Esophagus muscularis mucosa (tissue), 4 donors: ENCODE data around the gene NCLN. TPM values are rescaled to one million over a fixed set of nuclear protein-coding genes. Genes with fewer than 3 reads are reported as not detected.

ENCODE experiments used
- DNase-seq: peaks from one replicate; pipeline ENCODE4 v3.0.0-alpha.2; 2017; ENCODE audit errors: extremely low spot score
- H3K27ac ChIP-seq, 4 donors: fragments of 200-600 bp; sonication (generic); replicated peaks in 1 of 4; 1 replicate in 3 of 4; 2 replicates in 1 of 4; pipeline ENCODE4 v1.5.1; 2016 to 2019; ENCODE audit warnings: mild to moderate bottlenecking in 1 of 4
- H3K27me3 ChIP-seq, 4 donors: fragments of 200-600 bp; sonication (generic); one replicate each; pipeline versions ENCODE4 v1.5.1 to v1.6.0; 2016 to 2019
- H3K36me3 ChIP-seq, 4 donors: fragments of 200-600 bp; sonication (generic); one replicate each; pipeline ENCODE4 v1.5.1; 2016 to 2019
- H3K4me1 ChIP-seq, 4 donors: fragments of 200-600 bp; sonication (generic); one replicate each; pipeline ENCODE4 v1.5.1; 2016 to 2019
- H3K4me3 ChIP-seq, 4 donors: fragments of 200-600 bp; sonication (generic); 1 replicate in 2 of 4; 2 replicates in 2 of 4; pipeline ENCODE4 v1.5.1; 2016 to 2019; ENCODE audit warnings: mild to moderate bottlenecking in 4 of 4, moderate library complexity in 1 of 4
- H3K9me3 ChIP-seq, 4 donors: fragments of 200-600 bp; sonication (generic); 1 replicate in 3 of 4; 2 replicates in 1 of 4; pipeline ENCODE4 v1.5.1; 2016 to 2019
- EP300 ChIP-seq: sonication (generic); formaldehyde crosslinking; IDR thresholded peaks from one replicate; pipeline ENCODE4 v1.6.1; 2017; ENCODE audit warnings: antibody characterized with exemption
- POLR2A ChIP-seq: fragments of 450-650 bp; IDR thresholded peaks from one replicate; pipeline ENCODE4 v1.6.1; 2017; ENCODE audit warnings: antibody characterized with exemption, moderate library complexity, mild to moderate bottlenecking, low read depth
- POLR2AphosphoS5 ChIP-seq, 2 donors: sonication (generic); formaldehyde crosslinking; IDR thresholded peaks; one replicate each; pipeline ENCODE4 v1.6.1; 2017; ENCODE audit warnings: antibody characterized with exemption in 2 of 2
- WGBS: methylation state at CpG from one replicate; pipeline ENCODE4 v1.1.5; 2018; 5-methylcytosine and 5-hydroxymethylcytosine counted together
- intact Hi-C: fragments of 100-400 bp; cut with DNase I; formaldehyde crosslinking; loops from one replicate; pipeline ENCODE4 v1.15.1; 2023
- total RNA-seq, 4 donors: library from RNA; depleted of rRNA; stranded (reverse); fragments of >200 nt; gene quantifications; one replicate each; pipeline versions ENCODE4 v1.1.0 to v1.2.1, GENCODE V29; 2016
- TF ChIP-seq, protein P1 (sequence below), 3 experiments: fragments of 200-600 bp in 2 of 3; fragments of 450-650 bp in 1 of 3; sonication (generic) in 2 of 3; IDR thresholded peaks; one replicate each; pipeline ENCODE4 v1.5.1; 2017 to 2019; ENCODE audit warnings: antibody characterized with exemption in 3 of 3, mild to moderate bottlenecking in 2 of 3, moderate library complexity in 1 of 3

NCLN gene
- total RNA-seq, 4 donors from 2014 or later: 26.2 to 33.6 (median 29.7) TPM

DNA sequence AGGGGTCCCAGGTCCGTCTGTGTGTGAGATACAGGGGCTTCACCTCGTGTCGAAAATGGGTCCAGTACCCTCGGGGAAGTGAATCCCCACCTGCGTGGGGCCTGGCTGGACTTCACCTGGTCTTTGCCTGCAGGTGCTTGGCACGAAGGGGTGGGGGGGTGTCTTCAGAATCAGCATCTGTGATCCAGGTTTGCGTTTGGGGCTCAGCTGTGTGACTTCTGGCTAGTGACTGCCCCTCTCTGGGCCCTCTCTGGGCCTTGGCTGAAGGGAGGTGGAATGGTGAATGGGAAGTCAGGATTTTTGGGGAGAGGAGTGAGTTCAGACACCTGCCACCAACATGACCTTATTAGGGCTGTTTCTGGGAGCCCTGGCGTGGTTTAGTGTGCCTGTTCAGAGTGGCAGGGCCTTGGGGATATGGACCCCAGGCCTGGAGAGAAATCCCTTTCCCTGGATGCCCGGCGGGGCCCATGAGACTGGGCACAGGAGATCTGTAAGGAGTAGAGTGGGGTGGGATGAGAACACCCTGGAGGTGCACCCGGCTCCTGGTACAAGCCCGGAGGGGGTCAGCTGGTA lies 41.4 kb downstream of the NCLN start:
- H3K4me3 ChIP-seq: no peak overlapping the region
- H3K36me3 ChIP-seq: no peaks in the 10 kb centered on the region
- H3K4me1 ChIP-seq: peaks cover 0 to 19% (median 12%) of the 10 kb centered on the region in 4 donors
- 70% methylated on average over 7 of the region's 12 CpGs for WGBS
- intact Hi-C loops: no loop called here
- H3K9me3 ChIP-seq: no peaks in the 10 kb centered on the region
- no peak for DNase-seq
- TF ChIP-seq EP300 (no peak), POLR2AphosphoS5 (IDR thresholded peaks at IDR 0.05) (no peak), POLR2A (no peak)
- TF ChIP-seq, protein P1, sequence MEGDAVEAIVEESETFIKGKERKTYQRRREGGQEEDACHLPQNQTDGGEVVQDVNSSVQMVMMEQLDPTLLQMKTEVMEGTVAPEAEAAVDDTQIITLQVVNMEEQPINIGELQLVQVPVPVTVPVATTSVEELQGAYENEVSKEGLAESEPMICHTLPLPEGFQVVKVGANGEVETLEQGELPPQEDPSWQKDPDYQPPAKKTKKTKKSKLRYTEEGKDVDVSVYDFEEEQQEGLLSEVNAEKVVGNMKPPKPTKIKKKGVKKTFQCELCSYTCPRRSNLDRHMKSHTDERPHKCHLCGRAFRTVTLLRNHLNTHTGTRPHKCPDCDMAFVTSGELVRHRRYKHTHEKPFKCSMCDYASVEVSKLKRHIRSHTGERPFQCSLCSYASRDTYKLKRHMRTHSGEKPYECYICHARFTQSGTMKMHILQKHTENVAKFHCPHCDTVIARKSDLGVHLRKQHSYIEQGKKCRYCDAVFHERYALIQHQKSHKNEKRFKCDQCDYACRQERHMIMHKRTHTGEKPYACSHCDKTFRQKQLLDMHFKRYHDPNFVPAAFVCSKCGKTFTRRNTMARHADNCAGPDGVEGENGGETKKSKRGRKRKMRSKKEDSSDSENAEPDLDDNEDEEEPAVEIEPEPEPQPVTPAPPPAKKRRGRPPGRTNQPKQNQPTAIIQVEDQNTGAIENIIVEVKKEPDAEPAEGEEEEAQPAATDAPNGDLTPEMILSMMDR (IDR thresholded peaks at IDR 0.05): no peak
- H3K27ac ChIP-seq: no peak overlapping the region
- peaks cover 0 to 98% (median 25%) of the 10 kb centered on the region in 4 donors for H3K27me3 ChIP-seq

DNA sequence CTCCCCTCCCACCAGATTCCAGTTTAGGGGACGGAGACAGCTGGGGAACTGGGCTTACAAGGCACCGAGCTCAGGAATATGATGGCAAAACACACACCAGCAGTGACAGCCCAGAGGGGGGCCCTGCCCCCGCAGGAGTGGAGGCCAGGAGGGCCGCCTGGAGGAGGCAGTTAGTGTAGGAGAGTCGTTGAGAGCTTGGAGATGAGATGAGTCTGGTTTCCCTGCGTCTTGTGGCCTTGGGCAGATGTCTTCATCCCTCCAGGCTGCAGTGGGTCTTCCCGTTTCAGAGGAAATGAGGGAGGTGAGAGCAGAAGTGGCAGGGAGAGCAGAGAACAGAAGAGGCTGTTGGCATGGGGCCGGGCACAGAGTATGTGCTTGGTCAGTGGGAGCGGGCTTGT lies 43.6 kb downstream of the NCLN start:
- peaks cover 0 to 15% (median 9%) of the 10 kb centered on the region in 4 donors for H3K4me1 ChIP-seq
- TF ChIP-seq POLR2A (no peak), EP300 (no peak), POLR2AphosphoS5 (IDR thresholded peaks at IDR 0.05) (no peak)
- TF ChIP-seq, protein P1 (IDR thresholded peaks at IDR 0.05): no peak
- peaks cover 0 to 94% (median 19%) of the 10 kb centered on the region in 4 donors for H3K27me3 ChIP-seq
- intact Hi-C loops: no loop called here
- H3K36me3 ChIP-seq: no peaks in the 10 kb centered on the region
- 65% methylated on average over 7 of the region's 9 CpGs for WGBS
- no peak for DNase-seq
- no peak overlapping the region for H3K4me3 ChIP-seq
- no peaks in the 10 kb centered on the region for H3K9me3 ChIP-seq
- no peak overlapping the region for H3K27ac ChIP-seq

DNA sequence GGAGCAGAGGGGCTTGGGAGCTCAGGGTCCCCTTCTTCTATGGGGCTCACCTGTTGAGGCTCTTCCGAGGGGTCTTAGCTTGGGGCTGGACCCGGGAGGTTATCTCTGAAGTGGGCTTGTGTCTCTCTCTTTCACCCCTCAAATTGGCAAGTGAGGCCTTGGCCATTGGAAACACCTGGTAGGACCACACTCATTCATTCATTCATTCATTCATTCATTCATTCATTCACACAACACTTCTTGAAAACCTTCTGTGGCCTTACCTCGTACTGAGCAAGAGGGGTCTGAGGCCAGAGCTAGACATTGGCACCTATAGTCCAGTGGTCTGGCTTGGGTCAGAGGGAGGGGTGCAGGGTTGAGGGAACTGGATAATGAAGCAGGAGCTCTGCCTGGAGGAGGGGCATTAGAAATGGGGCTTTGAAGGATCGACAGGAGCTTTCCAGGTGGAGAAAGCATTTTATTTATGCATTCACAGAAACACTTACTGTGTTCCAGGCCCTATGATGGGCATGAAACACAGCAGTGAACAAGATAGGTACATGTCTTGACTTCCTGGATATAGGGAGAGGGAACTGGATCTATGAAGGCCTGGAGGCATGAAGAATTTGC lies 44.3 kb downstream of the NCLN start:
- H3K4me3 ChIP-seq: no peak overlapping the region
- WGBS: 88% methylated on average over 4 of the region's 4 CpGs
- TF ChIP-seq POLR2AphosphoS5 (IDR thresholded peaks at IDR 0.05) (no peak), POLR2A (no peak), EP300 (no peak)
- TF ChIP-seq, protein P1 (IDR thresholded peaks at IDR 0.05): no peak
- intact Hi-C loops: no loop called here
- H3K9me3 ChIP-seq: no peaks in the 10 kb centered on the region
- peaks cover 0 to 95% (median 17%) of the 10 kb centered on the region in 4 donors for H3K27me3 ChIP-seq
- no peak overlapping the region for H3K27ac ChIP-seq
- no peak for DNase-seq
- peaks cover 0 to 11% (median 4%) of the 10 kb centered on the region in 4 donors for H3K4me1 ChIP-seq
- H3K36me3 ChIP-seq: no peaks in the 10 kb centered on the region

DNA sequence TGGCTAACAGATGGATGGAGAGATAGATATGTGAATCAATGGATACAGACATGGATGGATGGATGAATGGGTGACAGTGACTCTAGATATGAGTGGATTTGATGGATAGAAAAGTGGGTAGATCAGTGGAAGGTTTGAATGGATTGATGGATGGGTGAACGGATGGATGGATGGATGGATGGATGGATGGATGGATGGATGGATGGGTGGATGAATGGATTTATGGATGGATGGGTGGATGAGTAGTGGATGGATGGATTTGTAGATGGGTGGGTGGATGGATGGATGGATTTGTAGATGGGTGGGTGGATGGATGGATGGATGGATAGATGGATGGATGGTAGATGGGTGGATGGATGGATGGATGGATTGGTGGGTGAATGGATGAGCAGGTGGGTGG lies 45.6 kb downstream of the NCLN start:
- TF ChIP-seq POLR2AphosphoS5 (IDR thresholded peaks at IDR 0.05) (no peak), EP300 (no peak), POLR2A (no peak)
- TF ChIP-seq, protein P1 (IDR thresholded peaks at IDR 0.05): no peak
- DNase-seq: no peak
- Histone ChIP-seq H3K4me3 (no peak overlapping the region), H3K27me3 (peaks cover 0 to 83% (median 9%) of the 10 kb centered on the region in 4 donors), H3K4me1 (peaks cover 0 to 5% (median 0%) of the 10 kb centered on the region in 4 donors), H3K9me3 (no peaks in the 10 kb centered on the region), H3K27ac (no peak overlapping the region), H3K36me3 (no peaks in the 10 kb centered on the region)
- WGBS: 91% methylated on average over 1 of the region's 1 CpG
- intact Hi-C loops: no loop called here
